ENCODE data around the gene CD70. TPM values are rescaled to one million over a fixed set of nuclear protein-coding genes. Genes with fewer than 3 reads are reported as not detected.
"Not testable (repeated sequence)": the region's sequence is repeated elsewhere in the genome, so short reads cannot be mapped to it uniquely, and the experiment has no call there.

The CD70 gene, protein sequence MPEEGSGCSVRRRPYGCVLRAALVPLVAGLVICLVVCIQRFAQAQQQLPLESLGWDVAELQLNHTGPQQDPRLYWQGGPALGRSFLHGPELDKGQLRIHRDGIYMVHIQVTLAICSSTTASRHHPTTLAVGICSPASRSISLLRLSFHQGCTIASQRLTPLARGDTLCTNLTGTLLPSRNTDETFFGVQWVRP
- under 1 TPM in 1 of 10 donors, not detected in 9; 0.49 TPM for total RNA-seq
- polyA plus RNA-seq: not detected
- long read RNA-seq, donor 1: 0 reads
- long read RNA-seq, donor 2: 0 reads
- long read RNA-seq, donor 3: 0 reads

DNA sequence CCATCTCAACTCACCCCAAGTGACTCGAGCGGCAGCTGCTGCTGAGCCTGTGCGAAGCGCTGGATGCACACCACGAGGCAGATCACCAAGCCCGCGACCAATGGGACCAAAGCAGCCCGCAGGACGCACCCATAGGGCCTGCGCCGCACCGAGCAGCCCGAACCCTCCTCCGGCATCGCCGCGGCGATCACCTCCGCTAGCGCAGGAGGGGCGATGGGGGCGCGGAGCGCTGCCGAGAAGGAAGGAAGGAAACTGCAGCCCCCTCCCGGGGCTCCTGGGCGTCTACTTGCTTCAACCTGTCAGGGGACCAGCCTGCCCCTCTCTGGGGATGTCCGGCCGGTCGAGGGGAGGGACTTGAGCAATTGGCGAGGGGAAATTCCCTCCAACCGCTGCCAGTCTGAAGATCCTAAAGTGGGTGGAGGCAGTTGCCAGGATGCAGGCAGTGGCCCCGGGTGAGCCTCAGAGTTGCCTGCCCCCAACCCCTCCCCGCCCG is at the start of gene CD70:
Gene CD70 (minus strand): TSS at position 324 of the 493 bp plus-strand sequence. CDS start 148 bp downstream, at position 176.
- Histone ChIP-seq H3K4me3 (peak within 1 kb of the TSS in 3 of 10 donors; percentile 3 to 35 (median 8)), H3K27ac (no peak within 1 kb of the TSS), H3K36me3 (no peaks in the 10 kb centered on the region), H3K4me1 (peaks cover 0 to 45% (median 19%) of the 10 kb centered on the region in 9 donors), H3K27me3 (peaks cover 22 to 98% (median 92%) of the 10 kb centered on the region in 7 donors), H3K9me3 (no peaks in the 10 kb centered on the region)
- WGBS, 2 donors: 1% methylated on average over 35 of the region's 35 CpGs
- ATAC-seq (peak in 2 of 8 donors; percentile 28 to 33), DNase-seq (no peak)
- intact Hi-C loops (cut with DNase I): no loop called here
- TF ChIP-seq, protein P1, sequence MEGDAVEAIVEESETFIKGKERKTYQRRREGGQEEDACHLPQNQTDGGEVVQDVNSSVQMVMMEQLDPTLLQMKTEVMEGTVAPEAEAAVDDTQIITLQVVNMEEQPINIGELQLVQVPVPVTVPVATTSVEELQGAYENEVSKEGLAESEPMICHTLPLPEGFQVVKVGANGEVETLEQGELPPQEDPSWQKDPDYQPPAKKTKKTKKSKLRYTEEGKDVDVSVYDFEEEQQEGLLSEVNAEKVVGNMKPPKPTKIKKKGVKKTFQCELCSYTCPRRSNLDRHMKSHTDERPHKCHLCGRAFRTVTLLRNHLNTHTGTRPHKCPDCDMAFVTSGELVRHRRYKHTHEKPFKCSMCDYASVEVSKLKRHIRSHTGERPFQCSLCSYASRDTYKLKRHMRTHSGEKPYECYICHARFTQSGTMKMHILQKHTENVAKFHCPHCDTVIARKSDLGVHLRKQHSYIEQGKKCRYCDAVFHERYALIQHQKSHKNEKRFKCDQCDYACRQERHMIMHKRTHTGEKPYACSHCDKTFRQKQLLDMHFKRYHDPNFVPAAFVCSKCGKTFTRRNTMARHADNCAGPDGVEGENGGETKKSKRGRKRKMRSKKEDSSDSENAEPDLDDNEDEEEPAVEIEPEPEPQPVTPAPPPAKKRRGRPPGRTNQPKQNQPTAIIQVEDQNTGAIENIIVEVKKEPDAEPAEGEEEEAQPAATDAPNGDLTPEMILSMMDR (IDR thresholded peaks at IDR 0.05): no peak

DNA sequence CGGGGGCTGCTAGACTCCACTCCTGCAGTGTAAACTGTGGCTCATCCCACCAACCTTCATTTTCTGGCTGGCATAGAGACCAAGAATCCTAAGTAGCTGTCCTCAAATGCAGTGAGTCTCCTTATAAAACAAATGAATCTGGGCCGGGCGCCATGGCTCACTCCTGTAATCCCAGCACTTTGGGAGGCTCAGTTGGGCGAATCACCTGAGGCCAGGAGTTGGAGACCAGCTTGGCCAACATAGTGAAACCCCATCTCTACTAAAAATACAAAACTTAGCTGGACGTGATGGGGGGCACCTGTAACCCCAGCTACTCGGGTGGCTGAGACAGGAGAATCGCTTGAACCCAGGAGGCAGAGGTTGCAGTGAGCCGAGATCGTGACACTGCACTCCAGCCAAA is 49.4 kb upstream of the CD70 start:
- 84 to 85% methylated on average over 9 of the region's 9 CpGs for whole genome bisulfite sequencing, 2 donors
- H3K4me3 ChIP-seq; ATAC-seq; H3K9me3 ChIP-seq; DNase-seq; H3K27ac ChIP-seq; H3K36me3 ChIP-seq; intact Hi-C loops (cut with DNase I): not testable (repeated sequence)
- H3K4me1 ChIP-seq: peaks cover 0 to 24% (median 0%) of the 10 kb centered on the region in 9 donors
- H3K27me3 ChIP-seq: peaks cover 0 to 56% (median 27%) of the 10 kb centered on the region in 7 donors

DNA sequence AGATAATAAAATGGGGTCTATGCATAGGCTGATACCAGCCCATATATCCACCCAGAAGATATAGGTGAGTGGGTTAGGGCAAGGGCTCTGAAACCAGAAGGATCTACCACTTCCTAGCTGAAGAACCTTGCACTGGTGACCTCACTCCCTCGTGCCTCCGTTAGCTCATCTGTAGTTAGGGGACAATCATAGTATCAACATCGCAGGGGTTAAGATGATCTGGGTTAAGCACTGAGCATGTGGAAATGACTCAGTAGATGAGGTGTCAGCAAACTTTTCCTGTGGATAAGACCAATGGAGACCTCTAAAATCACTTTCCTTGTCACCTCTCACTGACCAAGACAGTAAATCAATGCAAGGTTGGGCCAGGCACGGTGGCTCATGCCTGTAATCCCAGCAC is 48.5 kb upstream of the CD70 start:
- DNase-seq (no peak), ATAC-seq (no peak)
- Histone ChIP-seq H3K36me3 (no peaks in the 10 kb centered on the region), H3K9me3 (peaks cover 0 to 4% (median 0%) of the 10 kb centered on the region in 11 donors), H3K4me3 (no peak overlapping the region), H3K27ac (no peak overlapping the region), H3K27me3 (peaks cover 0 to 47% (median 21%) of the 10 kb centered on the region in 7 donors), H3K4me1 (peaks cover 0 to 24% (median 0%) of the 10 kb centered on the region in 9 donors)
- intact Hi-C loops (cut with DNase I): loop anchor here in 4 of 10 donors (10.0 kb wide), 3 partner anchors 95 to 125 kb away; partner anchors contain the start of genes SH2D3A (in 2 of the 4), GPR108 (in 1 of the 4) and TRIP10 (in 1 of the 4)
- TF ChIP-seq, protein P1 (IDR thresholded peaks at IDR 0.05): no peak
- 68 to 69% methylated on average over 4 of the region's 4 CpGs for WGBS, 2 donors

DNA sequence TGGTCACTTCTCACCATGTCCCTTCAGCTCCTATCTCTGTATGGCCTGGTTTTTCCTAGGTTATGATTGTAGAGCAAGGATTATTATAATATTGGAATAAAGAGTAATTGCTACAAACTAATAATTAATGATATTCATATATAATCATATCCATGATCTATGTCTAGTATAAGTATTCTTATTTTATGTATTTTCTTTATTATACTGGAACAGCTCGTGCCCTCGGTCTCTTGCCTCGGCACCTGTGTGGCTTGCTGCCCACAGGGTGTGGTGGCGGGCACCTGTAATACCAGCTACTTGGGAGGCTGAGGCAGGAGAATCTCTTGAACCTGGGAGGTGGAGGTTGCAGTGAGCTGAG is 42.5 kb upstream of the CD70 start:
- not testable (repeated sequence) for H3K27ac ChIP-seq, ATAC-seq, H3K4me3 ChIP-seq, H3K9me3 ChIP-seq, H3K36me3 ChIP-seq, DNase-seq, H3K4me1 ChIP-seq
- H3K27me3 ChIP-seq: peaks cover 0 to 43% (median 15%) of the 10 kb centered on the region in 7 donors
- TF ChIP-seq, protein P1 (IDR thresholded peaks at IDR 0.05): peak in 1 of 9 donors; percentile 30
- 79 to 88% methylated on average over 4 of the region's 4 CpGs for WGBS, 2 donors
- intact Hi-C loops (cut with DNase I): loop anchor here (1.0 to 10.0 kb wide), 9 partner anchors 101 to 234 kb away; partner anchors contain the start of genes SH2D3A (in 2 of the 10), GPR108 (in 1 of the 10) and TRIP10 (in 1 of the 10)

Data from heart right ventricle (tissue), 16 donors.